ENCODE data around the gene DUS2.
"Not testable (repeated sequence)": the region's sequence is repeated elsewhere in the genome, so short reads cannot be mapped to it uniquely, and the experiment has no call there.

The DUS2 gene

GRCh38 chr16:68078701-68079375 lies 55.8 kb downstream of the DUS2 start:
- no peak for DNase-seq

DNA sequence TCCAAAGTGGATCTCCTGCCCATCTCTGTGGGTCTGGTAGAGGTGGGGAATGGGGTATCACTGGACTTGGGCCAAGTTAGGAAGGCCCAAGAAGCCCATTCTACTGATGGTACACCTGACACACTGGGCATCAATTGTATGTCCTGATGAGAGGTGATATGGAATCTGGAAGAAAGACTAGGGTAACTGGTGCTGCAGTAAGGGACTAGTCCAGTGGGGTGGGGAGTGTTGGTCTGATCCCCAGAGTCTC lies 56.2 kb downstream of the DUS2 start:
- no peak for DNase-seq

DNA sequence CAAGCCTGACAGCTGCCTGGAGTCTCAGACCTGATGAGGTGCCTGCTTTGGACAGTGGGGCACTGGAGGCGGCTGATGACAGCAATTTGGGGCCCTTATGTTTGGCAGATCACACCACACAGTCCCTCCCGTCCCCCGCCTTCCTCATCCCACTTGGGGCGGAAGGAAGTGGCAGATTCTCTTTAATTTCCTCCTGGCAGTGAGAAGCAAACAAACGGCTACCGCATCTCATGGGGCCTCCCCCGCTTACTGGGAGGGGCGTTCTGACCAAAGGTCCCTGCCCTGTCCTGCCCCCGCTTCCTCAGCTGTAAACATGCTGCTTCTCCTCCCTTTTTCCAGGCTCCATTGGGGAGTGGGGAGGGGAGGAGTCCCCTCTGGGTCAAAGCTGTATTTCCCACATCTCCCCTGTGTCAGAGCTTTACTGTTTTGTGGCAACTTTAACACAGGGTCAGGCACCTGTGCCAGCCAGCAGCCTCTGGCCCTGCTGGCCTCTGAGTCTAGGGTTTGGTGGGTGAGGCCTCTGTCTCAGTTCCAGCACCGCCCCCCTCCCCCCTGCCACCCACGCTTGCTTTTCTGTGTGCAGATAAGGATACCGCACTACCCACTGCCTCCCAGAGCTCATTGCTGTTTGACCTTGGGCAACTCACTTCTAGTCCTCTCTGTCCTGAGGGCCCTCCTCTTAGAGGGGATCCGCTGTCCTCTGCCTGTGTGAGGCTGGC lies 56.7 kb downstream of the DUS2 start:
- DNase-seq, result no peak

DNA sequence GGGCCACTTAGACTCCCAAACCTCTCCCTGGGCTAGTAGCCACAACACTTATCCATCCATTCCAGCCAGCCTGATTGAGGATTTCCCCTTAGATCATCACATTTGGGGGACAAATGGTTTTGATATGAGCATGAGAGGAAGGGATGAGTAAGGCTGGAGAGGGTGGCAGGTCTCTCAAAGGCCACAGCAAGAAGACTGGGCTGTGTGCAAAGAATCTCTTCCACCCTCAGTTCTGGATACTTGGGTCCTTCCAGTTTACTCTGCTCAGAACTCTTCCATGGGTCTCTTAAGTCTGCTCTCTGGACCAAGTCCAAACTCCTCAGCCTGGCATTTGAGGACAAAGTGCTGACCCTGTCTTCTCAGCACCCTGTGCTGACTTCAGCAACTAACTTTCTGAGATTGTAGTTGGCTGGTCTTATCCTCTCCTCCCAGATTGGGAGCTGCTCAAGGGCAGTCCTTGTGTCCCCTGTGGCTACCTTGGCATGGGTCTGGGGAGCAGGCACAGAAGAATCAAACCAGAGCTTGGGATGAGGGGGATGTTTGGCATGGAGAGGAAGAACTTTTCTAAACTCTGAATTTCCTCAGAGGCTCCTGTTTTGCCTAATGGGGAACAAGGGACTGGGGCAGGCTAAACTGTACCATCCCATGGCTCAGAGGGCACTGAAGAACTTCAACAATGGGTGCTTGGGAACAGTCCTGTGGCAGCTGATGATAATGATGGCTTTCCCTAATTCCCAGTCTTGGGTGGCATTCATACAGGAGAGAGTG lies 59.0 kb downstream of the DUS2 start:
- no peak for DNase-seq

DNA sequence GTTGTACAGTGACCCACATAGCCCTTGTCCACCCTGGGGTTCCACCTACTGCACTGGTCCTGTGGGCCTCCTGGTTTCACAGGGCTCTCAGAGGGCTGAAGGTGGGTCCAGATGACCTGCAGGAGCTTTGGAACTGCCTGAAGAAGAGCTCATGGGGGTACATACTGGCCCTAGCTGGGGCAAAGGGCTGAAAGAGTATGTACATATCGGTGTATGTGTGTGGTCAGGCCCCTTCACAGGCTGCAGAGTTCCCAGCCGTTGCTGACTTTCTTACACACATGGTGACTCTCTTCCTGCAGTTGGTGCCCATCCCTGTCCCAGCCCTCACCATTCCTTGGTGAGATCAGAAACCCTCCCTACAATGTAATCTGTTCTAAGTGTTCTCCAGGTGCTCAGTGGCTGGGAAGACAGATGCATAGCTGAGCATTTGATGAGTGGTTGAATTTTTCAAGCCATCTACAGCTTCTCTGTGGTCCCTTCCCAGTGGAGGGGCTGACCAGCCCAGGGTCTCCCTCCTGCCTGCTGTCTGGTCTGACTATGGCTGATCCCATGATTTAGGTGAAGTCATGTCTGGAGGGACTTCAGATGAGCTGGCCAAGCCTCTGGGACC lies 59.6 kb downstream of the DUS2 start:
- DNase-seq, result no peak

GRCh38 chr16:68083239-68083781 lies 60.2 kb downstream of the DUS2 start:
- DNase-seq, result no peak

DNA sequence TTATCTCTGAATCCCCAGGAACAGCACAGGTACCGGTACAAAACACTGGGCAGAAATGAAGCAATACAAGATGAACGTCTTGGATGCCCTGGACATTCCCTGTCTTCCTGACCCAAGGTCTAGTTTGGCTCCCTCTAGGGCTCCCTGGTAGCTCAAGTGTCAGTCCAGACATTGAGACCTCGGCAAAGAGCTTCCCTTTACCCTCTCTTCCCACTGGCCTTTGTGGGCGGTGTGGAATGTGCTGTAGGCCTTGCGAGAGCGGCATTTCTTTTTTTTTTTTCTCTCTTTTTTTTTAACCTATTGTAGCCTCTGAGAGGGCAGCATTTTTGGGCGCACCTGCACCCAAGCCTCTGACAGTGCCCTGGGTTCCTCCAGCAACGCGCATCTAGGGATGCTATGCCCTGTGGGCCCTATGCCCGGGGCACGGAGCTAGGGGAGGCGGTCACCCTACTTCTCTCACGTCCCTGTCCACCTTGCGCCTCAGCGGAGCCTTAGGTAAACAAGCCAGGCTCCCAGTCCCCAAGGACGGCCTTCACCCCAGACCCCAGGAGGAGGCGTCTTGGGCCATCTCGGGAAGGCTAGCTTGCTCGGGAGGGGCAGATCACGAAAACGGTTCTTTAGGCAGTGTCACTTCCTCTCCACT lies 60.9 kb downstream of the DUS2 start:
- no peak for DNase-seq

DNA sequence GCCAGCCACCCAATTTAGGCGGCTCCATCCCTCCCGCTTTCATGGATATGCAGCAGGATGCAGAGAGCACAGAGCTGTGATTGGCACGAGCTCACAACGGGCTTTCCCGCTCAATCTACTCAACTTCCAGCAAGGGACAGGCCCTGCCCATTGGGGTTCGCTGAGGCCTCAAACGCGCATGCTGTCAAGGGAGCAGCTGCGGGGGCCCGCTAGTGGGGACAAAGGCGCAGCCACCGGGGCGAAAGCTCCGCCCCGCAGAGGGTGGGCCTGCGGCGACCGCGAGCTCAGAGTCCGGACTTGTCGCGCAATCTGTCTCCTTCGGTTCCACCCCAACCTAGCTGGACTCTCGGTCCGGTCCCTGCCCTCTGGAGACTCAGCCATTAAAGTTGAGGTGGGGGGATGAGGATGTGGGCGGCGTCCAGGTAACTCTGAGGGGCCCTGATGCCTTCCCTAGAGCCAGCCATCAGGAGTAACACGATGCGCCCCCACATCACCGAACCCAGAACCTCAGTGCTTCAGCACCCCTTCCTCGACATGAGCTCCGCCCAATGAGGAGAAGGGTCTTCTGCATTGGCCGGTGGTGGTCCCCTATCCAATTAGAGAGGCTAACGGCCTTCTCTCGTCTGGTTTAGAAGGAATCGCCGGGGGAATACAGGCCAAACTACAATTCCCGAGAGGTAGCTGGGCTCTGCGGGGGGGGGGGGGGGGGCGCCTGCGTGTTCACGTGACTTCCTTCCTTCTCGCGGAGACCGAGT lies 61.6 kb downstream of the DUS2 start:
- peak; percentile 48 for DNase-seq

DNA sequence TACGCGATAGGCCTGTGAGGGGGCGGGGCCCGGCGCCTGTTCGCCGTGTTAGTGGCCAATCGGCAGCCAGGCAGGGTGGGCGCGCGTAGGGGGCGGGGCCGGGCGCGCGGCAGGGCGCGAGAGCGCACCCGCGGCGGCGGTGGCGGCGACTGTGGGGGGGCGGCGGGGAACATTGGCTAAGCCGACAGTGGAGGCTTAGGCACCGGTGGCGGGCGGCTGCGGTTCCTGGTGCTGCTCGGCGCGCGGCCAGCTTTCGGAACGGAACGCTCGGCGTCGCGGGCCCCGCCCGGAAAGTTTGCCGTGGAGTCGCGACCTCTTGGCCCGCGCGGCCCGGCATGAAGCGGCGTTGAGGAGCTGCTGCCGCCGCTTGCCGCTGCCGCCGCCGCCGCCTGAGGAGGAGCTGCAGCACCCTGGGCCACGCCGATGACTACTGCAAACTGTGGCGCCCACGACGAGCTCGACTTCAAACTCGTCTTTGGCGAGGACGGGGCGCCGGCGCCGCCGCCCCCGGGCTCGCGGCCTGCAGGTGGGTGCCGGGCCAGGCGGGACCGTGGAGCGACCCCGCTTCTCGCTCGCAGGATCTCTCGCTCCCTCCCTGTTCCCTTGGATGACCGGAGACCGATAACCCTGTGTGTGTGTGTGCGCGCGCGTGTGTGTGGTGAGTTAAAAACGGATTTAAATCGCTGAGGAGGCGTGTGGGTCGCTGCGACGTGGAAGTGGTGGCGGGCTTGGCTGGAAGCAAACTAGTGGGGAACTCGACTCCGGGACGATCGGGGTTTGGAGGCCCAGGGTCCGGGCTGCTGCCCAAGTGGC lies 62.4 kb downstream of the DUS2 start, which contains the start of gene NFATC3:
NFATC3 (plus strand) TSS at position 112 of the 813 bp plus-strand sequence; CDS start at position 424, 312 bp downstream.
- peak; percentile 89 for DNase-seq

- no peak for DNase-seq
Measured at GRCh38 chr16:68086336-68086841, 63.3 kb downstream of the DUS2 start.

DNA sequence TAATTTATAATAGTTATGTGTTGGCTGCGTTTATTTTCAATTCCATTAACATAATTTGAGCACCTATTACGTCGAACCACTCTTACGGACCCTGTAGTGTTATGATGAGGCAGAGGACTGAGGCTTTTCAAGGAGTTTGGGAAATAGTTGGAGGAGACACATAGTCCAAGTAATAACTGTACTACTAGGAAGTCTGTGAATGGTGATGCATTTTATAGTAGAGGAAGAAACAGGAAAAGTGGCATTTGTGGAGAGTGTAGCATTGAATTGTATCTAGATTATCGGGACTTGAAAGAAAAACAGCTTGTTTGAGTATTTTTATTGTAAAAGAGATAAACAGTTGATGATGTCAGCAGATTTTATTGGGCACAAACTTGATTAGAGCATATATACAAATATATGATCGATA lies 63.8 kb downstream of the DUS2 start:
- DNase-seq, result no peak

DNA sequence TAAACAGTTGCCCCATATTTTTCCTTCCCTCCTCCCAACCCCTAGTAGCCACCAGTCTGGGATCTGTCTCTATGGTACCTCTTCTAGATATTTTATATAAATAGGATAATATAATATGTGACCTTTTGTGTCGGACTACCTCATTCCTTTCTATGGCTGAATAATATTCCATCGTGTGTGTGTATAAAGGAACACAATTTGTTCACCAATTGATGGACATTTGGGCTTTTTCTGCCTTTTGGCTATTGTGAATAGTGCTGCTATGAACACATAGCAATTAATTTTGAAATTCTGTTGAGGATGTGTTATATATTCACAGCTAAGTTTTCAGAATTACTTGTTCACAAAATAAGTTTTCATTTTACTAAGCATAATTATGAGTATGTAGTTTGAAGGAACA lies 64.6 kb downstream of the DUS2 start:
- no peak for DNase-seq

- no peak for DNase-seq
Measured at GRCh38 chr16:68088130-68088972, 65.3 kb downstream of the DUS2 start.

- no peak for DNase-seq
Measured at GRCh38 chr16:68089067-68089466, 66.0 kb downstream of the DUS2 start.

DNA sequence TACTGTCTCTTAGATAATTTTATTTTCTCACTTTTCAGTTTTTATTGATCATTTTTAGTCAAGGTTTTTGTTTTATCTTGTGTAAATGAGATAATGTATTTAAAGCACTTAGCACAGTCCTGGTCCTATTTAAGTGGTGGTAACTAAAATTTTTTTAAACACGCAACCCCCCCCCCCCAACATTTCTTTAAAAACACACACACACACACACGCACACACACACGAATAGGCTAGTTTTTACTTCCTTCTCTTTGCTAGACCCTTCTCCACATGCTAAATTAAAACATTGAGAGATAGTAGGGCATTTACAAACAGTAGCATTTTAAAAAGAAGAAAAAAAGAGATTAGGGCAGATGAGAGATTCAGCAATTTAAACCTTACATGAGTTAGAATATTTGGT lies 67.0 kb downstream of the DUS2 start:
- DNase-seq, result no peak

DNA sequence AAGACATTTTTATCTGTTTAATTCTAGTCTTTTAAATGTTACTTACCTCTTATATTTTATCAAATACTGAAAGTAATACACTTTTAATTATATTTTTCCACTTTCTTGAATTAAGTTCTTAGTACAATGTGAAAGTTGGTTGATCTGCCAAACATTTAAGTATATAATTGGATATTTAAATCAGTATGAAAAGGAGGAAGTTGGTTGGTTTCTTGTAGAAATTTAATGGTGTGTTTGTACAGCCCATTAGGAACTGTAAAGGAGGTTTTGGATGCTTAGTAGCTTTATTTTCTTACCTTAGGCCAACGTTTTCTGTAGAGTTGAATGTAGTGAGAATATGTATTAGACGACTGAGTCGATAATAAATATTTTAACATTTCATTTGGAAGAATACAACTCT lies 67.4 kb downstream of the DUS2 start:
- no peak for DNase-seq

GRCh38 chr16:68091380-68092261 lies 68.5 kb downstream of the DUS2 start:
- no peak for DNase-seq

DNA sequence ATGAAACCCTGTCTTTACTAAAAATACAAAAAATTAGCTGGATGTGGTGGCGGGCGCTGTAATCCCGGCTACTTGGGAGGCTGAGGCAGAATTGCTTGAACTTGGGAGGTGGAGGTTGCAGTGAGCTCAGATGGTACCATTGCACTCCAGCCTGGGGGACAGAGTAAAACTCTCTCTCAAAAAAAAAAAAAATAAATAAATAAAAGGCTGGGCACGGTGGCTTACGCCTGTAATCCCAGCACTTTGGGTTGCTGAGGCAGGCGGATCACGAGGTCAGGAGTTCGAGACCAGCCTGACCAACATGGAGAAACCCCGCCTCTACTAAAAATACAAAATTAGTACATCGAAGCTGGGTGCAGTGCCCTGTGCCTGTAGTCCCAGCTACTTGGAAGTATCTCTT lies 69.2 kb downstream of the DUS2 start:
- DNase-seq, result not testable (repeated sequence)
